ENCODE measurements around the gene RASSF7.

RASSF7 gene

GRCh38 chr11:586376-587316 lies 25.9 kb downstream of the RASSF7 start:
- DNase-seq (ENCODE audit: low spot score): no peak

- DNase-seq (ENCODE audit: low spot score): no peak
Measured at GRCh38 chr11:587546-587945, 26.8 kb downstream of the RASSF7 start.

DNA sequence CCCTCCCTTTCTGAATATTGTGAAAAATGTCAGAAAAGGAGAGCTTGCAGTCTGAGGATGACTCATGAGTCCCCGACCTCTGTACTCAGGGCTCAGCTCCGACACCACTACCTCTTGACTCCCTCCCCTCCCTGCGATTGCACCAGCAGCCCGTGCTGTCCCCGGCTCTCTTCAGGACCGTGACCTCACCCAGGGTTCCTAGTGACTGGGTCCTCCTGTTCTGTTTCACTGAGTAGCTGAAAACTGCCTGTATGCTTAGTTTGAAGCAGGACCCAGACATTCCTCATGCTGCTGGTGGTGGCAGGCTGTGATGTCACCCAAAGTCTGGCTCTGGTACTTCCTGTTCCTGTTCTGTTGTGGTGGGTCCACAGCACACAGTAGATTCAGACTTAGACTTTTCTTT lies 27.2 kb downstream of the RASSF7 start:
- peak; percentile 89 for DNase-seq (ENCODE audit: low spot score)

- DNase-seq (ENCODE audit: low spot score): no peak
Measured at GRCh38 chr11:589798-590197, 29.0 kb downstream of the RASSF7 start.

GRCh38 chr11:590997-591396 lies 30.2 kb downstream of the RASSF7 start:
- DNase-seq (ENCODE audit: low spot score): no peak

DNA sequence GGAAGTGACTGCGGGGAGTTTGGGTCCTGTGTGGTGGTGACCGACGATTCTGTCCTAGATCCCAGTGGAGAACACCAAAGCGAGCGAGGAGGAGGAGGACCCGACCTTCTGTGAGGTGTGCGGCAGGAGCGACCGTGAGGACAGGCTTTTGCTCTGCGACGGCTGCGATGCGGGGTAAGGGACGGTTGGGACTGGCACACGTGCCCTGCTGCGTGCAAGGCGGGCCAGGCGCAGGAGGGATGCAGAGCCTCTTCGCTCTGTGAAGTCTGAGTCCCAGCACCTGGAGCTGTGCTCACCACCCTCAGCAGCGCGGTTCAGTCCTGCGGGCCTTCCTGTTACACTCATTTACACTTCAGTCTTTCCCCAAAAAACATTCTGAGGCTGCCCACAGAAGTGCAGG lies 31.7 kb downstream of the RASSF7 start:
- no peak for DNase-seq (ENCODE audit: low spot score)

- DNase-seq (ENCODE audit: low spot score): no peak
Measured at GRCh38 chr11:592918-593317, 32.1 kb downstream of the RASSF7 start.

GRCh38 chr11:593347-593746 lies 32.6 kb downstream of the RASSF7 start:
- DNase-seq (ENCODE audit: low spot score): no peak

DNA sequence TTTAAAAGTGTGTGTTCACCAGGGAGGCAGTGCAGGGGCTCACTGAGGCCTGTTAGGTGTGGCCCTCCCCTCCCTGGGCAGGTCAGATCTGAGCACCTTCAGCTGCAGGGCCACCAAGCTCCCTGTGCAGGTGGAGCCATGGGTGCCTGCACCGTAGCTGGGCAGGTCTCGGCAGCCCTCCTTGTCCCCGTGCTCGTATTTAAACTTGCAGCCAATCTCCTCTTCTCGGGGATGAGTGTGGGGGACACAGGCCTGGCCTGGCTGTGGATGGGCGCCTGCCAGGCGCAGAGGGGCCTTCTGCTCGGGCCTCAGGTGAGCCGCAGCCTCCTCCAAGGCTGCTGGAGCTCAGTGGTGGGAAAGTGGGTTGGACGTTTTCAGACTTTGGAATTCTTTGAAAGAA lies 34.6 kb downstream of the RASSF7 start:
- no peak for DNase-seq (ENCODE audit: low spot score)

- DNase-seq (ENCODE audit: low spot score): no peak
Measured at GRCh38 chr11:596374-596773, 35.6 kb downstream of the RASSF7 start.

GRCh38 chr11:597166-597725 lies 36.5 kb downstream of the RASSF7 start:
- no peak for DNase-seq (ENCODE audit: low spot score)

DNA sequence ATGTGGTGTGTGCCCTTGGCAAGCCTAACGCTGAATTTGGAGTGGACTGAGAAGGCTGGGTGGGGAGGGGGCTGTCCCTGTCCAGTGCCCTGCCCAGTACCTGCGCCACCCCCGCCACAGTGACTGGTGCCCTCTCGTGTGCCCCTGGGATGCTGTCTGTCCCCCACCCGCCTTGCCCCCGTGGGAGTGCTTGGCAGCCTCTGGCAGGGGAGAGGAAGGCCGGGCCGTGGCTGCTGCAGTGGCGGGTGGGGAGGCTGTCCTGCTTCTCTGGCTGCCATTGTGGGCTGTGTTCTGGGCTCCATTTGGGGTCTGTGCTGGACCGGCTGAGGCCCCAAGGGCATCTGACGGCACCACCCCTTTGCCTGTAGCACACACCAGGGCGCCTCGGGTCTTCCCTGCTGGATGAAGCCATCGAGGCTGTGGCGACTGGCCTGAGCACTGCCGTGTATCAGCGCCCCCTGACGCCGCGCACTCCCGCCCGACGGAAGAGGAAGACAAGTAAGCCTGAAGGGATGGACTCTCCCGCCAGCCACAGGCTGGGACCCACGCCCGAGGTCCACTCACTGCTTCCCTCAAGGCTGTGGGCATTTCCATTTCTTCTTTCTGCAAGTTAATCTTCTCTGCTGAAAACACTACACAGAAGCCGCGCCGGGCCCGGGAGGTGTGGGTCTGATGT lies 37.4 kb downstream of the RASSF7 start:
- DNase-seq (ENCODE audit: low spot score): no peak

GRCh38 chr11:601573-602245 lies 40.9 kb downstream of the RASSF7 start:
- no peak for DNase-seq (ENCODE audit: low spot score)

GRCh38 chr11:603154-603553 lies 42.4 kb downstream of the RASSF7 start:
- DNase-seq (ENCODE audit: low spot score): no peak

DNA sequence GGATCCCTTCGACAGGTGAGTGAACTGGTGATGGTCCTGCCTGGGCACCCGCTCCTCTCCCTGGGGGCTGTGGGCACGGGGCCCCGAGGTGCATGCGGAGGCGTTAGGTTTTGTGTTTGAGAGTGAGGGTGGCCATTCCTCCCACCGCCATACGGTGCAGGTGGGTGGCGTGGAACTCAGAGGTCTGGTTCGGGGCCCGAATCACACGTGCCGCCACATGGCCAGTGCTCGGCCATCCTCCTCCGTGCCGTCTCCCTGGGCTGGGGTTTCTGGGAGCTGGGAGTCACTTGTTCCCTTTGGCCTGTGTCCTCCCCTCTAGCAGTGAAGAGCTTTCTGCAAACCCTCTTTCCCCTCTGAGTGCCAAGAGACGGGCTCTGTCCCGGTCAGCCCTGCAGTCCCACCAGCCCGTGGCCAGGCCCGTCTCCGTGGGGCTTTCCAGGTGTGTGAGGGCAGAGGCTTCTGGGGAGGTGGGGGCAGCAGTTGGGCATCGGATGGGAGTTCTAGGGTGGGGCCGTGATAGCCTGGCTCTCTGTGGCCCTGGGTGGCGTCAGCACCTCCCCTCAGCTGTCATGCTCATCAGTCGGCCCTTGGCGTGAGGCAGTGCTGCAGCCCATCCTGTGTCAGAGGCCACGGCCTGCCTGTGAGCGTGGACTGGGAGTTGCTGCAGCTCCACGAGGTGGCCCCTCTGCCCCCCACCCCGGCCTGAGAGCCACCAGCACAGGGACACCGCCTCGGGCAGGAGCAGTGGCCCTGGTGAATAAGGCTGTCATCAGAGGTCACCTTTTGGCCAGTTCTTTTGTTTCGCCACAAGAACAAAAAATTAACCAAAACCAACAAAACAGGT lies 44.7 kb downstream of the RASSF7 start:
- DNase-seq (ENCODE audit: low spot score): no peak

DNA sequence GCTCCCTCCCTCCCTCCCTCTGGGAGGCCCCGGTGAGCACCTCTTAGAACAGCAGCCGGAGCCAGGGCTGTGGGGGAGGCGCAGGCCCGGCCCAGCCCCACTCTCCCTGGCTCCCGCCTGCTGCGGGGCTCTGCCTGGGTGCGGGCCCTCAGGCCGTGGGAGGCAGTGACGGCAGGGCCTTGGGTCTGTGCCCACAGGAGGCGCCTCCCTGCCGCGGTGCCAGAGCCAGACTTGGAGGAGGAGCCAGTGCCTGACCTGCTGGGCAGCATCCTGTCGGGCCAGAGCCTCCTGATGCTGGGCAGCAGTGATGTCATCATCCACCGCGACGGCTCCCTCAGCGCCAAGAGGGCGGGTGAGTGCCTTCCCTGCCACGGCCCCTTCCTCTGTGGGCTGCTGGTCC lies 45.5 kb downstream of the RASSF7 start:
- DNase-seq (ENCODE audit: low spot score): no peak

- no peak for DNase-seq (ENCODE audit: low spot score)
Measured at GRCh38 chr11:607020-607780, 46.4 kb downstream of the RASSF7 start.

- DNase-seq (ENCODE audit: low spot score): no peak
Measured at GRCh38 chr11:607971-608659, 47.3 kb downstream of the RASSF7 start.

DNA sequence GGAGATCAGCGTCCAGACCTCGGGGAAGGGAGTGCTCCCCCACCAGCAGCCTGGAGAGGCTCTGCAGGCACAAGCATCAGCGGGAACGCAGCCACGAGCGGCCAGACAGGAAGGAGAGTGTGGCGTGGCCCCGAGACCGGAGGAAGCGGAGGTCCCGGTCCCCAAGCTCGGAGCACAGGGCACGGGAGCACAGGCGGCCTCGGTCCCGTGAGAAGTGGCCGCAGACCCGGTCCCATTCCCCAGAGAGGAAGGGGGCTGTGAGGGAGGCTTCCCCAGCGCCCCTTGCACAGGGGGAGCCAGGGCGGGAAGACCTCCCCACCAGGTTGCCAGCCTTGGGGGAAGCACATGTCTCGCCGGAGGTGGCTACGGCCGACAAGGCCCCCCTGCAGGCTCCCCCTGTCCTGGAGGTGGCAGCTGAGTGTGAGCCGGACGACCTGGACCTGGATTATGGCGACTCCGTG lies 48.1 kb downstream of the RASSF7 start:
- DNase-seq (ENCODE audit: low spot score): no peak

GRCh38 chr11:609341-609811 lies 48.6 kb downstream of the RASSF7 start:
- no peak for DNase-seq (ENCODE audit: low spot score)
